Stomach (tissue), 4 donors: ENCODE results near the gene NYAP2.

Experiments
- EP300 ChIP-seq: sonication (generic); formaldehyde crosslinking; IDR thresholded peaks from one replicate; pipeline ENCODE4 v1.6.1; 2017; ENCODE audit warnings: antibody characterized with exemption
- POLR2A ChIP-seq, 4 donors: fragments of 450-650 bp; IDR thresholded peaks; one replicate each; pipeline ENCODE4 v1.6.1; 2016; ENCODE audit warnings: antibody characterized with exemption in 4 of 4, control low read depth in 2 of 4, mild to moderate bottlenecking in 1 of 4, moderate library complexity in 1 of 4
- POLR2AphosphoS5 ChIP-seq, 3 donors: sonication (generic); formaldehyde crosslinking; IDR thresholded peaks; one replicate each; pipeline ENCODE4 v1.6.1; 2016; ENCODE audit warnings: antibody characterized with exemption in 3 of 3
- TF ChIP-seq, protein P1 (sequence below), 7 experiments: fragments of 450-650 bp in 4 of 7; fragments of 200-600 bp in 3 of 7; sonication (generic) in 3 of 7; IDR thresholded peaks; one replicate each; pipeline ENCODE4 v1.5.1; 2016 to 2019; ENCODE audit warnings: antibody characterized with exemption in 7 of 7, control low read depth in 2 of 7, mild to moderate bottlenecking in 1 of 7

DNA sequence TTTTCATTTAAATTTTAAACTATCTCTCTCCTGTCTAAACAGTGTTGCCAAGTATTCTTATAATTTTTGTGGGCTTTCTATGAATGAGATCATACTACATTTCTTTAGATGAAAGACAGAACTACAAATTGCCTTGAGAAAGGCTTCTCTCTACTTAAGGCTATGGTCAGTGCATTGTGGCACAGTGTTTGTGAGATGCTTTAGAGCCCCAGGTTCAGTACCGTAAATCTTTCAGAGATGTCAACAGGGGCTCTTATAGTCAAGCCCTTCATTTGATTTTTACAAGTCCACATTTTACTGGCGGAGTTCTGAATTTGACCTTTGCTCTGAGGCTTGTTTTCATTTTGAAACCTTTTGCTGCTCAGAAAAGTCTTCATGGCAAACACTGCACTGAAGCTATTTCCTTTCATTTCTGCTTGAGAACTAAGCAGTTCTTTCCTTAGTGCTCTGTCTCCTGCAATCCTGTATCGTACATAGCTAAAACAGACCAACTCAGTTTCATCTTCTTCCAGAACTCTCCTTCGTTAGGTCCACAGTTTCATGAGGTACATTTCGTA, 175.2 kb downstream of the NYAP2 start:
- TF ChIP-seq, protein P1, sequence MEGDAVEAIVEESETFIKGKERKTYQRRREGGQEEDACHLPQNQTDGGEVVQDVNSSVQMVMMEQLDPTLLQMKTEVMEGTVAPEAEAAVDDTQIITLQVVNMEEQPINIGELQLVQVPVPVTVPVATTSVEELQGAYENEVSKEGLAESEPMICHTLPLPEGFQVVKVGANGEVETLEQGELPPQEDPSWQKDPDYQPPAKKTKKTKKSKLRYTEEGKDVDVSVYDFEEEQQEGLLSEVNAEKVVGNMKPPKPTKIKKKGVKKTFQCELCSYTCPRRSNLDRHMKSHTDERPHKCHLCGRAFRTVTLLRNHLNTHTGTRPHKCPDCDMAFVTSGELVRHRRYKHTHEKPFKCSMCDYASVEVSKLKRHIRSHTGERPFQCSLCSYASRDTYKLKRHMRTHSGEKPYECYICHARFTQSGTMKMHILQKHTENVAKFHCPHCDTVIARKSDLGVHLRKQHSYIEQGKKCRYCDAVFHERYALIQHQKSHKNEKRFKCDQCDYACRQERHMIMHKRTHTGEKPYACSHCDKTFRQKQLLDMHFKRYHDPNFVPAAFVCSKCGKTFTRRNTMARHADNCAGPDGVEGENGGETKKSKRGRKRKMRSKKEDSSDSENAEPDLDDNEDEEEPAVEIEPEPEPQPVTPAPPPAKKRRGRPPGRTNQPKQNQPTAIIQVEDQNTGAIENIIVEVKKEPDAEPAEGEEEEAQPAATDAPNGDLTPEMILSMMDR (IDR thresholded peaks at IDR 0.05): no peak
- TF ChIP-seq POLR2AphosphoS5 (IDR thresholded peaks at IDR 0.05) (no peak), POLR2A (IDR thresholded peaks at IDR 0.05) (no peak), EP300 (no peak)
